GM21423 (cell line): ENCODE results near the gene GP1BB.
"Not testable (repeated sequence)": the region's sequence is repeated elsewhere in the genome, so short reads cannot be mapped to it uniquely, and the experiment has no call there.

Experiments used
- ATAC-seq: cut with Tn5 transposase; IDR thresholded peaks from one replicate; pipeline ENCODE4 v1.9.1; 2021; ENCODE audit warnings: mild to moderate bottlenecking, moderate library complexity; ENCODE audit not compliant: unreplicated experiment

GP1BB gene

GRCh38 chr22:19724927-19725661, 1.8 kb downstream of the GP1BB start:
- no peak for ATAC-seq

- ATAC-seq, result not testable (repeated sequence)
Measured at GRCh38 chr22:19726064-19726788, 2.9 kb downstream of the GP1BB start.

- no peak for ATAC-seq
Measured at GRCh38 chr22:19727310-19728150, 4.2 kb downstream of the GP1BB start.

GRCh38 chr22:19728271-19728670, 4.9 kb downstream of the GP1BB start:
- ATAC-seq, result no peak

GRCh38 chr22:19728836-19729235, 5.5 kb downstream of the GP1BB start:
- no peak for ATAC-seq

GRCh38 chr22:19729507-19729906, 6.2 kb downstream of the GP1BB start:
- no peak for ATAC-seq

GRCh38 chr22:19730198-19730597, 6.9 kb downstream of the GP1BB start:
- no peak for ATAC-seq

GRCh38 chr22:19730655-19731360, 7.5 kb downstream of the GP1BB start:
- no peak for ATAC-seq

- ATAC-seq, result no peak
Measured at GRCh38 chr22:19731361-19732135, 8.2 kb downstream of the GP1BB start.

- no peak for ATAC-seq
Measured at GRCh38 chr22:19732403-19733113, 9.2 kb downstream of the GP1BB start.

GRCh38 chr22:19733755-19734154, 10.4 kb downstream of the GP1BB start:
- no peak for ATAC-seq

GRCh38 chr22:19734163-19734562, 10.8 kb downstream of the GP1BB start:
- ATAC-seq, result no peak

GRCh38 chr22:19734837-19735382, 11.6 kb downstream of the GP1BB start:
- ATAC-seq, result no peak

- no peak for ATAC-seq
Measured at GRCh38 chr22:19735665-19736510, 12.5 kb downstream of the GP1BB start.

- no peak for ATAC-seq
Measured at GRCh38 chr22:19737846-19738663, 14.7 kb downstream of the GP1BB start.

GRCh38 chr22:19738664-19739447, 15.5 kb downstream of the GP1BB start:
- ATAC-seq, result no peak

- ATAC-seq, result no peak
Measured at GRCh38 chr22:19739448-19739895, 16.1 kb downstream of the GP1BB start.
